ENCODE data around the gene MDM4. TPM values are rescaled to one million over a fixed set of nuclear protein-coding genes. Genes with fewer than 3 reads are reported as not detected.
"Not testable (repeated sequence)": the region's sequence is repeated elsewhere in the genome, so short reads cannot be mapped to it uniquely, and the experiment has no call there.

The MDM4 gene
- total RNA-seq, 1 donor = 38.5 TPM

GRCh38 chr1:204560002-204560401 lies 43.8 kb downstream of the MDM4 start:
- not testable (repeated sequence) for DNase-seq (ENCODE audit: low read depth in 2 of 3, low spot score in 2 of 3)

DNA sequence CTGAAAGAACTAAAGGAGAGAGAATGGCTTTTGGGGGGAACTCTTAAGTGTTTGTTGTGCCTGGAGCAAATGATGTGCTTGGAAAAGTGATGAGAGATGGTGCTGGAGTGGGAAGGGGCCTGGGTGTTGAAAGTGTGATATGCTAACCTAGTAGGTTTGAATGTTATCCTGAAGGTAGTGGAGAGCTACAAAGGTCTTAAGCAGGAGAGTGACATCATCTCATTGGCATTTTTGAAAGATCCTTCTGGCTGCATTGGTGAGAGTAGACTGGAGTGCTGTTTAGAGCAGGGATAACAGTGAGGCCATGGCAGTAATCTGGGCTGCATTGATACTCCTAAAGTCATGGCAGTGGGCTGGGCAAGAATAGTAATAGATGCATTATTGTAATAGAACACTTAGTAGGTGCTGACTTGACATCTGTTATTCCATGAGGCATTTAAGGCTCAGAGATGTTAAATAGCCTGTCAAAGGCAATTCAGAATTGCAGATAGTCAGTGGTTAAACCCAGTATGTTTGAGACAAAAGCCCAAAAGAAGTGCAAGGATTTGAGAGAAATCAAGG lies 44.5 kb downstream of the MDM4 start:
- no peak for DNase-seq (ENCODE audit: low read depth in 2 of 3, low spot score in 2 of 3)

- no peak for DNase-seq (ENCODE audit: low read depth in 2 of 3, low spot score in 2 of 3)
These were observed 46.1 kb downstream of the MDM4 start for GRCh38 chr1:204562075-204562990.

DNA sequence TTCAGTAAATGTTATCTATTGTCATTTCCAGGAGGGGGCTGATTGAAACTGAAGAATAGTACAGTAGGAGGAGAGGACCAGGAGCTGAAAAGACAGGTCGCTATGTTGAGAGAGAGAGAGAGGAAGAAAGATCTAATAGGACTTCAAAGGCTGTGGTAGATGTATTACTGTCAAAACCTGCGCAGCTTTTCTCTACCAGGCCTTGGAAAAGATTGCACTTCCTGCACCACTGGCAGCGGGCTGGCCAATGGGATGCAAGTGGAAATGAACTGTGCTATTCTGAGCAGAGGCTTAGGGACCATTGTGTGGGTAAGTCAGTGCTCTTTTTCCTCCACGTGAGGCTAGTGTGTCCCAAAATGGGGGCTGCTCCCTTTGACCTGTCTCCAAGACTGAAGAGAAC lies 47.1 kb downstream of the MDM4 start:
- DNase-seq (ENCODE audit: low read depth in 2 of 3, low spot score in 2 of 3) = no peak

DNA sequence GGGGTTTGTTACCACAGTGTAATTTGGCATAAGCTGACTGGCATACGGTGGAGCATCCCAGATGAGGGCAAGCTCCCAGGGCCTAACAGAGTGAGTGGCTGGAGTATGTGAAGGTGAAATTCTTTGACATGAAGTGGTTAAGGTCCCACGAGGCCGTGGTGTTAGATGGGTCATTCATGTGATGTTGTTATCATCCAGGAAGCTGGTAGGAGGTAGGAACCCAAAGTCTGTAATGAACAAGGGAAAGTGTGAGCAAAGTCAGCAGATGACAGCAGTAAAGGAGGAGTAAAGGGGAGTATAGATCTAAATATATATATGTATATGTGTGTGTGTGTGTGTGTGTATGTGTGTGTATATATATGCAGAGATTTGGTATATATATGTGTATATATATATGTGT lies 47.6 kb downstream of the MDM4 start:
- no peak for DNase-seq (ENCODE audit: low read depth in 2 of 3, low spot score in 2 of 3)

DNA sequence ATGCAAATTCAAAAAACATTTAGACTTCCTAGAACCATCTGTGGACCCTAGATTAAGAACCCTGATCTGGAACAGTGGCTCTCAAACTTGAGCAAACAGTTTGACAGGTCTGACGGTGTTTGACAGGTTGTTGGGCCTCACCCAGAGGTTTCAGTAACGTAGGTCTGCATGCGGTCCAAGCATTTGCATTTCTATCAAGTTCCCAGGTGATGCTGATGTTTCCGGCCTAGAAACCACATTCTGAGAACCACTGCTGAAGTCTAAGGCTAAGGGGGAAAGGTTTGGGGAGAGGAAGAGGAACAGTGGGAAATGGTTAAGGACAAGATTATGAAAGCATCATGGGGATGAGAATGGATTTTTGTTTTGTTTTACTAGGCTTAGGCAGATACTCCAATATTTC lies 48.6 kb downstream of the MDM4 start:
- DNase-seq (ENCODE audit: low read depth in 2 of 3, low spot score in 2 of 3) = no peak

DNA sequence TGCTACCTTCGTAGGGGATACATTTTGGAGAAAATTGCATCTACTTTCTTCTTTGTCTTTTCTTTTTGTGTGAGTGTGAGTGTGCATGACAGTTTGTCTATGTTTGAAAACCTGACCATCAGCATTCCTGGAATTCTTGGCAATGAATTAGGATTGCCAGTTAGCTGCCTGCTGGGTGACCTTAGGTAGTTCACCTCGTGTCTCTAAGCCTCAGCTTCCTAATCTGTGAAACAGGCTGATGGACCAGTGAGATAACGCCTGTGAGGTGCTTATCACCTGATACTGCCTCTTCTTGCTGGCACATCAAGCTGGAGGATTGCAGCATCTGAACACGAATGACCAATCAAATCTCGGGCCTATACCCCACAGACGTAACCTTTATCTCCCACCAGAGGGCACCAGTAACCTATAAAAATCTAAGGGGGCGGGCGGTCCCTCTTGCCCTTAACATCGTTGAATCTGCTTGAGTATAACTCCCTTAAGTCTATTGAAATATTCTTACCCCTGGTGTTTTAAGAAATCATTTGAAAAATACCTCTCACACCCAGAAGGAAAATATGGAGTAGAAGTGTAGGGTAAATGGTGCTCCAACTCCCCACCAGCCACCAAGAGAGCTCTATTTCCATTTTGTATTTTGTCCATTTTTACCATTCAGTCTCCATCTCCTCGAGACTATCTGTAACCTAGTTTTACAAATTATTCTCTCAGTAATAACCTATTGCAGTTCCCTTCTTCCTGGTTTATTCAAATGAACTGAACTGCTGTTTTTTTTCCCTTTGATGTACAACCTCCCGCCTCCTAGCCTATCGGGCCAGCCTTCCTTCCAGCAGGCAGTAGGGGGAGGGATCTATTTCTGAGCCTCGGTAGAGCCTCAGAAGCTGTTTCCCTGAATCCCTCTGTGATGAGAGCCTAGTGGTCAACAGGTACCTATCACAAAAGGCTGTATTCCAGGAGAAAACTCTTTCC lies 49.7 kb downstream of the MDM4 start:
- DNase-seq (ENCODE audit: low read depth in 2 of 3, low spot score in 2 of 3) = peak; percentile 32 to 90 (median 69)

DNA sequence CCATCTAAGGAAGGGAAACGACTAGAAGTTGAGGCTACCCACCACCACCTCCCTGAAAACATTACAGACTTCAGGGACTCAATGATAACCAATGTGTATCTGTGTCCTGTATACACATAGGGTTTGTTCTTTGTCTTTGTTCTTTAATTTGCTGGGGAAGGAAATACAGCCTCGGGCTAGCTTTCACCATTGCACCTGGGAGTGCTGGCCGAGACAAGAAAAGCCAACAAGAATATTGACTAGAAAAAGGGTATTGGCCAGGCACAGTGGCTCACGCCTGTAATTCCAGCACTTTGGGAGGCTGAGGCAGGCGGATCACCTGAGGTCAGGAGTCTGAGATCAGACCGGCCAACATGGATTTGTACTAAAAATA lies 50.4 kb downstream of the MDM4 start:
- DNase-seq (ENCODE audit: low read depth in 2 of 3, low spot score in 2 of 3) = no peak

GRCh38 chr1:204567071-204567470 lies 50.9 kb downstream of the MDM4 start:
- no peak for DNase-seq (ENCODE audit: low read depth in 2 of 3, low spot score in 2 of 3)

DNA sequence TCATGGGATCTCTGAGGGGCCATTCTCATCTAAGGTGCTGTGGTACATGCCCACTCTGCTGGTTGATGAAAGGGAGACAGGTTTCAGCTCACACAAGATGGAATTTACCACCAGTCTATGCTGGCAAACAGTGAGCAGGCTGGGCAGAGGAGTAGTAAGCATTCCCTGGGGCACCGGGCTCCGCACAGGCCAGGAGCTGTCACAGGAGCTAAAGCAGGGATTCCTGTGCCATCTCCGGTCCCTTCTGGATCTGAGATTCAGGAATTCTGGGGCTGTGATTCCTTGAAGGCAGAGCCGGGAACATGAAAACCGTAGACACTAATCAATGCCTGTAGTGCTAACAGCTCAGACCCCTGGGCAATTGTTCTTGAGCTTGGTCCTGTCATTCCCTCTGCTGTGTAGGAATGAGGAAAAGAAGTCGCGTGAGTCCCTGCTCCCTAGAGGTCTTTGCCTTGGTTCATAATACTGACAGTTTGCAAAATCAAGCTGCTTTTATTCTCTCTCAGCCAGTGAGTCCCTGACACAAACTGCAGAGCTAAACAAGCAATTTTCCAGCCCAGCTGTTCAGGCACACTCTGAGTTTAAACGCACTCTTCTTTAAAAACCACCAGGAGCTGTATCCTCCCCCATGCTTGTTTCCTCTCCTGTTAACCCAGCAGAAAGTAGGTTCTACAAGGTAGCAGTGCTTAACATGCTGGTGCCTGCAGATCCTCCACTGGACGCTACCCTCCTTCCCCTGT lies 52.5 kb downstream of the MDM4 start:
- DNase-seq (ENCODE audit: low read depth in 2 of 3, low spot score in 2 of 3) = no peak

- DNase-seq (ENCODE audit: low read depth in 2 of 3, low spot score in 2 of 3) = no peak
These were observed 53.3 kb downstream of the MDM4 start for GRCh38 chr1:204569478-204569877.

DNA sequence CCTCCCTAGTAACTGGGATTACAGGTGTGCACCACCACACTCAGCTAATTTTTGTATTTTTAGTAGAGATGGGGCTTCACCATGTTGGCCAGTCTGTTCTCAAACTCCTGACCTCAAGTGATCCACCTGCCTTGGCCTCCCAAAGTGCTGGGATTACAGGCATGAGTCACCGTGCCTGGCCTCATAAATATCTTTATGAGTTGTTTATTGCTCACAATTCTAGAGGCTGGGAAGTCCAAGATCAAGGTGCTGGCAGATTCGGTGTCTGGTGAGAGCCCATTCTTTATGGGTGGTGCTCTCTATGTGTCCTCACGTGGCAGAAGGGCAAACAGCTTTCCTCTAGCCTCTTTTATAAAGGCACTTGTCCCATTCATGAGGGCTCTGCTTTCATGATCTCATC lies 53.8 kb downstream of the MDM4 start:
- DNase-seq (ENCODE audit: low read depth in 2 of 3, low spot score in 2 of 3) = not testable (repeated sequence)

GRCh38 chr1:204571128-204571527 lies 54.9 kb downstream of the MDM4 start:
- DNase-seq (ENCODE audit: low read depth in 2 of 3, low spot score in 2 of 3) = no peak

- no peak for DNase-seq (ENCODE audit: low read depth in 2 of 3, low spot score in 2 of 3)
These were observed 55.4 kb downstream of the MDM4 start for GRCh38 chr1:204571631-204572030.

- DNase-seq (ENCODE audit: low read depth in 2 of 3, low spot score in 2 of 3) = no peak
These were observed 57.0 kb downstream of the MDM4 start for GRCh38 chr1:204572923-204573922.

DNA sequence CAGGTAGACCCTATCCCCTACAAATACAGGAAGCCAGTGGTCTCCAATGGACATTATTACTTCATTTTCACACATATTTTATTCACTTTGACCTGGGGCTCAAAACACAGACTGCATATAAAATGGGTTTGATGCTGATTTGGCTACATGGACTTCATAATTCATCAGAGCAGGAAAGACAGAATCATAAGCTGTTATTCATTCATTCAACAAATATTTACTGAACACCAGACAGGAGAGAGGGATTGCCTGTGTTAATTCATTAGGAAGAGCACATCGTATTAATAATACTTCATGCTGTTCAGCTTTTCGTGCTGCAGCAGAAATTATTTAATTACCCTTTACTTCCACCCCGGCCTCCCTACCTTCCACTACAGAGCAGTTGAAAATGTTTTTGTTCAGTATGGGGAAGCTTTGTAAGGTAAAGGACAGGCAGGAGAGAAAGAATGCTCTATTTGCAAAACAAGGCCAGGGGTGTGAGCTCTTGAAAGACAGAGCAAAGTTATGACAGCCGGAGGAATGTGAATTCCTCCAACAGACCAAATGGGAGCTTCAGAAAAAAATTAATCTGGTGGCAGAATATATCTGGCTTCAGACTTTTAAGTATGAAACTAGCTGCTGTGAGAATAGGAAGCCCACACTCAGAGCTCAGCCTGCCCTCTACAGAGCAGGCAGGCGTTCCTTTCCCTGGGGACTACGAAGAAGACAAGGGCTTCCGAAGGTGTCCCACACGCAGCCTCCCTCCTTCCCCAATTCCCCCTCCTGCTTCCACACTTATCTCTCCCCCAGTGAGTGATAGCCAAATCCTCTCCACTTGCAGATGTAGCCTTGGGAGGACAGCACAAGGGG lies 58.0 kb downstream of the MDM4 start:
- DNase-seq (ENCODE audit: low read depth in 2 of 3, low spot score in 2 of 3) = no peak

DNA sequence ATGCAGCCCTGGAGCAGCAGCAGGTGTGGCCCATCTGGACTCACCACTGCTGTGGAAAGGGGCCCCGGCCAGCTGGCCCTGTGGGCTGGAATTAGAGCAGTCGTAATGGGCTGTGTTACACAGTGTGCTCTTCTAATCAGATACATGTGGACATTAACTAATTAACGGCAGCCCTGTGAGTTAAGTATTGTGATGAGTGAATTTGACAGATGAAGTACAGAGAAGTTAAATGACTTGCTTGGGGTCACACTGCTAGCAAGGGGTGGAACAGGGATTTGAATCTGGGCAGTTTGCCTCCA lies 58.6 kb downstream of the MDM4 start:
- no peak for DNase-seq (ENCODE audit: low read depth in 2 of 3, low spot score in 2 of 3)
